Loucy (cell line): ENCODE results near the gene SPANXN2.
"Not testable (repeated sequence)": the region's sequence is repeated elsewhere in the genome, so short reads cannot be mapped to it uniquely, and the experiment has no call there.

Experiments used
- H2AFZ ChIP-seq: fragments of 200-600 bp; sonication (generic); 2 replicates; pipeline ENCODE4 v1.6.0; 2016; ENCODE audit warnings: antibody characterized with exemption, mild to moderate bottlenecking, low read length, moderate library complexity
- H3F3A ChIP-seq: fragments of 200-600 bp; 2 replicates; pipeline ENCODE4 v1.6.0; 2016; ENCODE audit warnings: antibody characterized with exemption, low read depth, mild to moderate bottlenecking
- H3K27me3 ChIP-seq: fragments of 200-600 bp; sonication (generic); 2 replicates; pipeline ENCODE4 v1.6.1; 2014; ENCODE audit warnings: low read length, mild to moderate bottlenecking; ENCODE audit not compliant: insufficient read depth, poor library complexity, severe bottlenecking
- H3K36me3 ChIP-seq: fragments of 200-600 bp; sonication (generic); 2 replicates; pipeline ENCODE4 v1.6.1; 2016; ENCODE audit warnings: low read length; ENCODE audit not compliant: insufficient read depth
- H3K4me1 ChIP-seq: fragments of 200-600 bp; sonication (generic); 2 replicates; pipeline ENCODE4 v1.5.1; 2014; ENCODE audit warnings: low read length, mild to moderate bottlenecking; ENCODE audit not compliant: insufficient read depth, poor library complexity, severe bottlenecking
- H3K4me2 ChIP-seq: fragments of 200-600 bp; sonication (generic); 2 replicates; pipeline ENCODE4 v1.6.0; 2014; ENCODE audit warnings: antibody characterized with exemption, low read length, low read depth, mild to moderate bottlenecking; ENCODE audit not compliant: poor library complexity, severe bottlenecking
- H3K4me3 ChIP-seq: fragments of 200-600 bp; sonication (generic); 2 replicates; pipeline ENCODE4 v1.5.1; 2014; ENCODE audit warnings: low read length, mild to moderate bottlenecking, mixed read lengths; ENCODE audit not compliant: poor library complexity, severe bottlenecking
- H3K79me2 ChIP-seq: fragments of 200-600 bp; sonication (generic); 2 replicates; pipeline ENCODE4 v1.6.1; 2014; ENCODE audit warnings: low read length; ENCODE audit not compliant: insufficient read depth
- H3K9ac ChIP-seq: fragments of 200-600 bp; sonication (generic); 2 replicates; pipeline ENCODE4 v1.6.0; 2014; ENCODE audit warnings: mild to moderate bottlenecking, low read depth, low read length, moderate library complexity; ENCODE audit not compliant: poor library complexity, severe bottlenecking
- H3K9me2 ChIP-seq: fragments of 200-600 bp; sonication (generic); replicated peaks from 2 replicates; pipeline ENCODE4 v1.6.1; 2016; ENCODE audit warnings: low read depth, low read length, mixed read lengths
- H3K9me3 ChIP-seq: fragments of 200-600 bp; sonication (generic); 2 replicates; pipeline ENCODE4 v1.6.1; 2014; ENCODE audit warnings: mild to moderate bottlenecking, antibody characterized with exemption, low read length, low read depth; ENCODE audit not compliant: insufficient read depth
- H4K20me1 ChIP-seq: fragments of 200-600 bp; sonication (generic); 2 replicates; pipeline ENCODE4 v1.6.0; 2014; ENCODE audit warnings: antibody characterized with exemption, low read length, mild to moderate bottlenecking; ENCODE audit not compliant: insufficient read depth, poor library complexity, severe bottlenecking
- EZH2phosphoT487 ChIP-seq: fragments of 200-600 bp; IDR thresholded peaks from 2 replicates; pipeline ENCODE4 v1.6.1; 2018; ENCODE audit warnings: antibody characterized with exemption, mild to moderate bottlenecking, moderate library complexity, borderline replicate concordance
- TF ChIP-seq, protein P1 (sequence below): fragments of 200-600 bp; sonication (generic); conservative IDR thresholded peaks from 2 replicates; pipeline ENCODE4 v1.5.1; 2014; ENCODE audit warnings: mild to moderate bottlenecking, antibody characterized with exemption, low read length

The SPANXN2 gene

GRCh38 chrX:143720652-143721051 is at the start of gene SPANXN2:
SPANXN2 (minus strand) TSS chrX:143720752; CDS start chrX:143720668, 84 bp downstream.
- not testable (repeated sequence) for H3K9me3 ChIP-seq, H4K20me1 ChIP-seq, H3K36me3 ChIP-seq, H3K4me3 ChIP-seq, H3K27me3 ChIP-seq, H3K9me2 ChIP-seq, H3K79me2 ChIP-seq, H2AFZ ChIP-seq, H3K9ac ChIP-seq, H3F3A ChIP-seq, H3K4me2 ChIP-seq, H3K4me1 ChIP-seq

DNA sequence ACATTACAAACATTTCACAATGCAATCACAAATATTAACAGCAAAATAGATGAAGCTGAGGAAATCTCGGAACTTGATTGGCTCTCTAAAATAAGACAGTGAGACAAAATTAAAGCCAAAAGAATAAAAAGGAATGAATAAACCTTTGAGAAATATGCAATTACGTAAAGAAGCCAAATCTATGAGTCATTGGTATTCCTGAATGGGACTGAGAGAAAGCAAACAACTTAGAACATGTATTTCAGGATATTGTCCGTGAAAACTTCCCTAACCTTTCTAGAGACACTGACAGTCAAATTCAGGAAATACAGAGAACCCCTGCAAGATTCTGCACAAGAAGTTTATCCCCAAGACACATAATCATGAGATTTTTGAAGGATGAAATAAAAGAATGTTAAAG is 48.4 kb upstream of the SPANXN2 start:
- Histone ChIP-seq H3K79me2 (no peaks in the 10 kb centered on the region), H4K20me1 (no peaks in the 10 kb centered on the region), H2AFZ (no peak overlapping the region), H3K4me2 (no peak overlapping the region), H3K27me3 (no peaks in the 10 kb centered on the region), H3K9me3 (no peaks in the 10 kb centered on the region), H3K9ac (no peak overlapping the region), H3F3A (no peaks in the 10 kb centered on the region), H3K9me2 (no peaks in the 10 kb centered on the region), H3K4me1 (no peaks in the 10 kb centered on the region), H3K4me3 (no peak overlapping the region), H3K36me3 (no peaks in the 10 kb centered on the region)
- TF ChIP-seq, protein P1, sequence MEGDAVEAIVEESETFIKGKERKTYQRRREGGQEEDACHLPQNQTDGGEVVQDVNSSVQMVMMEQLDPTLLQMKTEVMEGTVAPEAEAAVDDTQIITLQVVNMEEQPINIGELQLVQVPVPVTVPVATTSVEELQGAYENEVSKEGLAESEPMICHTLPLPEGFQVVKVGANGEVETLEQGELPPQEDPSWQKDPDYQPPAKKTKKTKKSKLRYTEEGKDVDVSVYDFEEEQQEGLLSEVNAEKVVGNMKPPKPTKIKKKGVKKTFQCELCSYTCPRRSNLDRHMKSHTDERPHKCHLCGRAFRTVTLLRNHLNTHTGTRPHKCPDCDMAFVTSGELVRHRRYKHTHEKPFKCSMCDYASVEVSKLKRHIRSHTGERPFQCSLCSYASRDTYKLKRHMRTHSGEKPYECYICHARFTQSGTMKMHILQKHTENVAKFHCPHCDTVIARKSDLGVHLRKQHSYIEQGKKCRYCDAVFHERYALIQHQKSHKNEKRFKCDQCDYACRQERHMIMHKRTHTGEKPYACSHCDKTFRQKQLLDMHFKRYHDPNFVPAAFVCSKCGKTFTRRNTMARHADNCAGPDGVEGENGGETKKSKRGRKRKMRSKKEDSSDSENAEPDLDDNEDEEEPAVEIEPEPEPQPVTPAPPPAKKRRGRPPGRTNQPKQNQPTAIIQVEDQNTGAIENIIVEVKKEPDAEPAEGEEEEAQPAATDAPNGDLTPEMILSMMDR: no peak
- no peak for TF ChIP-seq EZH2phosphoT487

DNA sequence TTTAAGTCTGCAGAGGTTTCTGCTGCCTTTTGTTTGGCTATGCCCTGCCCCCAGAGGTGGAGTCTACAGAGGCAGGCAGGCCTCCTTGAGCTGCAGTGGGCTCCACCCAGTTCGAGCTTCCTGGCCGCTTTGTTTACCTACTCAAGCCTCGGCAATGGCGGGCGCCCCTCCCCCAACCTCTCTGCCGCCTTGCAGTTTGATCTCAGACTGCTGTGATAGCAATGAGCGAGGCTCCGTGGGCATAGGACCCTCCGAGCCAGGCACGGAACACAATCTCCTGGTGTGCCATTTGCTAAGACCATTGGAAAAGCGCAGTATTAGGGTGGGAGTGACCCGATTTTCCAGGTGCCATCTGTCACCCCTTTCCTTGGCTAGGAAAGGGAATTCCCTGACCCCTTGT is 47.2 kb upstream of the SPANXN2 start:
- H4K20me1 ChIP-seq, H3K9ac ChIP-seq, H3F3A ChIP-seq, H3K9me2 ChIP-seq, H3K79me2 ChIP-seq, H3K9me3 ChIP-seq, H3K4me2 ChIP-seq, H3K36me3 ChIP-seq, H3K27me3 ChIP-seq, H2AFZ ChIP-seq, H3K4me1 ChIP-seq, H3K4me3 ChIP-seq: not testable (repeated sequence)

- Histone ChIP-seq H3K4me1 (peaks cover 6% of the 10 kb centered on the region), H2AFZ (no peak overlapping the region), H3K4me3 (no peak overlapping the region), H4K20me1 (no peaks in the 10 kb centered on the region), H3K9me2 (no peaks in the 10 kb centered on the region), H3K9ac (no peak overlapping the region), H3K79me2 (no peaks in the 10 kb centered on the region), H3K4me2 (no peak overlapping the region), H3F3A (no peaks in the 10 kb centered on the region), H3K9me3 (no peaks in the 10 kb centered on the region), H3K36me3 (no peaks in the 10 kb centered on the region), H3K27me3 (no peaks in the 10 kb centered on the region)
- TF ChIP-seq, protein P1: no peak
- TF ChIP-seq EZH2phosphoT487: no peak
These were observed 37.3 kb upstream of the SPANXN2 start for GRCh38 chrX:143757887-143758286.
